Activated T-helper 1 cell treated with anti-CD3 and anti-CD28 coated beads, Interleukin-2, amount 50 U/mL, for 16 hours (primary cell): Measurements from ENCODE around the gene BFSP2.
"Not testable (repeated sequence)": the region's sequence is repeated elsewhere in the genome, so short reads cannot be mapped to it uniquely, and the experiment has no call there.

Experiments
- DNase-seq, 2 donors: peaks; one replicate each; pipeline ENCODE4 v3.0.0-alpha.2; 2020; ENCODE audit warnings: low read depth in 1 of 2, low spot score in 1 of 2

BFSP2 gene

GRCh38 chr3:133455281-133455680 lies 55.4 kb downstream of the BFSP2 start:
- DNase-seq = no peak

- DNase-seq = no peak
These were observed 56.1 kb downstream of the BFSP2 start for GRCh38 chr3:133455960-133456359.

DNA sequence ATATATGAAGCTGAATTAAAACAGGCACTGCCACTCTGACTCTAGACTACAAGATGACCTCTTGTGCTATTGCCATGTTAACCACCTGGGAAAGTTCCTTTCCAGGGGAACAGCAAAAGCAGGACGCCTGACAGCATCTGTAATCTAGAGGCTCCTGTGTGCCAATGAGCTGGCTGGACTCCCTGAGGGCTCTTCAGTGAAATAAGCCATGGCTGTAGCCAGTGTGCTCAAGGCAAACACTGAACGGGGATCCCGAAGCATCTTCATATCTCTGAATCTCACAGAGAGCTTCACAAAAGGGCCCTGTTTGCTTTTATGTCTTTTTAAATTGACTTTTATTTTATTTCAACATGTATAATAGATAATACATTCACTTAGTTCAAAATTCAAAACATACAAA lies 57.2 kb downstream of the BFSP2 start:
- DNase-seq = no peak

- DNase-seq = no peak
These were observed 57.7 kb downstream of the BFSP2 start for GRCh38 chr3:133457465-133458067.

- DNase-seq = no peak
These were observed 59.5 kb downstream of the BFSP2 start for GRCh38 chr3:133459400-133459799.

- no peak for DNase-seq
These were observed 61.0 kb downstream of the BFSP2 start for GRCh38 chr3:133460809-133461208.

DNA sequence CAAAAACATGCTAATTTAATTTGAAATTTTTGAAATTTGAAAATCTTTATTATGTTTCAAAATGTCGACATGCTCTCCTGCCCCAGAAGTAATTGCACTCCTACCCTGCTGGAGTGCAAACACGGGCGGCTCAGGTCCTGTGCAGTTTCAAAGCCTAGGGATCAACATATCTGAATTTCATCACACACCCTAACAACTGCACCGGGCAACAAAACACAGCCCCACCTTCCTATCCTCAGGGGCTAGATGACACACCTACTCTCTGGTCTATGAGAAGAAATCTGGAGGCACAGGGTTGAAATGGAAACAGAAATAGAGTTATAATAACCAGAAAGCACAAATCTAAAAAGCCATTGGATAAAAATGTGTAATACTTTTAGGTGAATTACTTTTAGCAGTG lies 61.4 kb downstream of the BFSP2 start:
- DNase-seq = no peak

DNA sequence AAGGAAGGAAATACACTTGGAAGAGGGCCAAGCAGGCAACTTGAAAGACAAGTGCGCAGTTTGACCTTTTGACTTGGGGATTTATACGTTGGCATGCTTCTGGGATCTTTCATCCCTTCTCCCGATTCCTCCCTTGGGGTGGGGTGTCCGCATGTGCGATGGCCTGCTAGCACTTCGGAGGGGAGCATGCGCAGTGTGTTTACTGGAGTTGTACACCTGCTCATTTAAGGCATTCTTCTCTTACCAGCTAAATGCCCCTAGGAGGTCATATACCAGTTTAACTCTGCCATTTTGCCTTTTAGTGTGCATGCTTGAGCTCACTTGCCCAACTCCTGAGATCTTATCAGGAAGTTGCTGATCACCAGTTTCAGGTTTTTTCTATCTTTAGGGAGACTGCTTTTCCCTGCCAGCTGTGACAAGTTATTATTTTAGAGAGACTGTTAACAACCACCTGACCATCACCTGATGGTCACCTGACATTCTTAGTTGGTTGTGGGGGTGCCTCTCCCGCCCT lies 63.5 kb downstream of the BFSP2 start:
- no peak for DNase-seq

- DNase-seq = no peak
These were observed 64.7 kb downstream of the BFSP2 start for GRCh38 chr3:133464573-133464972.

DNA sequence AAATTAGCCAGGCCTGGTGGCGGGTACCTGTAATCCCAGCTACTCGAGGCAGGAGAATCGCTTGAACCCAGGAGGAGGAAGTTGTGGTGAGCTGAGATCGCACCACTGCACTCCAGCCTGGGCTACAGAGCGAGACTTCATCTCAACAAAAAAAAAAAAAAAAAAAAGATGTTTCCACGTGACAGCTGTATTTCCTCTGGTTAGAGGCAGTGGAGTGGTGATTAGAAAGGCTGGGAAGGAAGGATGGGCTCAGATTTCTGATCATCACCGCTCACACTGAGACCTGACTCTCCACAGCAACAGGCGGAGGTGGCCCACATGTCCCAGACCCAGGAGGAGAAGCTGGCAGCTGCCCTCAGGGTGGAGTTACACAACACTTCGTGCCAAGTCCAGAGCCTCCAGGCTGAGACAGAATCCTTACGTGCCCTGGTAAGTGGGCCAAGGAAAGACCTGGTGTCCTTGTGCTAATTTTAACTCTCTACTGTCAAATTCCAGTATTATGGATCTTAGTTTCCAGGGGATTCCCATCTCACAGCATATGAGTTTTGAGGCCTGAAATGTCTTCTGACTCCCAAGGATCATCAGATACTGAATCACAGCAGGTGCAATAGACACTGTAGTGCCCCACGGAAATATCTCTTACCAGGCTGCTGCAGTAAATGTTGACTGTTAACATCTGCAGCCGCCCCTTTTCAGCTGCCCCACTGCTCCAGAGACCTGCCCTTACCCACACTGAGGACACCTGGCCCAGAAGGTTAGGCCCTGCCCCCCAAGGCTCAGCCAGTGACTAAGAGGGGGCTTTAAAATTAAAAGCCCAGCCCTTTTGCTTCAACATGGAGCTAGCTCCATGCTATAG lies 66.9 kb downstream of the BFSP2 start:
- no peak for DNase-seq

DNA sequence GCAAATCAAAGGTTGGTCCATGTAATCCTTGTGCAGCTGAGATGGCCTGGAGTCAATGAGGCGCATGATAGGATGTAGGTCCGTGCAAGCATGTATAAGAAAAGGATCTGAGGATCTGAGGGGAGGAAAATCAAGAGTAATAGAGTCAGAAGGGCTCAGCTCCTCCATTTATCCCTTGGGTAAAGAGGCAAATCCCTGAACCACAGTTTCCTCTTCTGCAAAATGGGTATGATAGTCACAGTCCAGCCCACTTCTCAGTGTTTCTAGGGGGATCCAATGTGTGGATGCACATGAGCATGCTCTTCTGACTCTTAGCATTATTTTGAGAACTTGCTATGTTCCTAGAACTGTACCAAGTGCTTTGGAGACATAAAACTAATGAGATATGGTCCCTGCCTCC lies 67.9 kb downstream of the BFSP2 start:
- no peak for DNase-seq

DNA sequence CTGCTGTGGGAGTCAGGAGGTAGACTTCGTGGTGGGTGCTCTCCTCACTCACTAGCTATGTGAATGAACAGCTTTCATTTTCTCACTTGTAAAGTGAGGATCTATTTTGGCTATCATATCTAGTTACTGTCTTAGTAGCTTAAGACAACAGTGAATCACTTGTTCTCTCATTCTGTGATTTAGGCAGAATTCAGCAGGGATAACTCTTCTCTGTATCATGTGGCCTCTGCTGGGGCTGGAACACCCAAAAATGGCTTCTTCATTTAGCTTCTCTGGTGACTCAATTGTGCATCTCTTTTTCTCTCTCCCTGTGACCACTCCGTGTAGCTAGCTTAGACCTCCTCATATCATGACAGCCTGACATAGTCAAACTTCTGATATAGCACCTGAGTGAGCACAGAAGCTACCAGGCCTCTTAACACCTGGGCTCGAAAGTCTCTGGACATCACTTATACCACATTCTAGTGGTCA lies 68.4 kb downstream of the BFSP2 start:
- DNase-seq = no peak

DNA sequence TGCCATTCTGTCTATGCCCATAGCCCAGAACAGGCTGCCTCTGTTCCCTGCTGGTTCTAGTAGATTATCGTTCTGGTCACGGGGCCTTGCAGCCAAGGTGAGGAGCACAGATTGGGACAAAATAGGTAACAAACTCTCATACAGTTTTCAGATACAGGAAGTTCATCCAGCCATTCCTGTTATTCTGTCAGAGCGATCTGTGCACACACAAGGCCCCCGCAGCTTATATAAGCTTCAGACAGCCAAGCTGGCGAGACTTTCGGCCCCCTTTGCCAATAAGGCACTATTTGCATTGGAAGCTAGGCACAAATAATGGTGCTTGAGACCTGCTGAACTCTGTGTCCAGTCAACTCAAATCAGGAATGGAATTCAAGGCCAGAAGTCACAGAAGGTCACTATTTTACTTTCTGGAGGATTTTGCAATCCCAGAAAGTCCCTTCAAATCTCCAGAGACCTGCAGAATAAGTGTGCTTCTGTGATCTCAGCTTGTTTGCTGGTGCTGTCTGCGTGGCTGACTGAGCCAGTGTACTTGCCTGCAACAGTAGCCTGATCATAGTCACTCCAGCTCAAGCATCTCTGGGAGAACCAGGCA lies 69.4 kb downstream of the BFSP2 start:
- no peak for DNase-seq

DNA sequence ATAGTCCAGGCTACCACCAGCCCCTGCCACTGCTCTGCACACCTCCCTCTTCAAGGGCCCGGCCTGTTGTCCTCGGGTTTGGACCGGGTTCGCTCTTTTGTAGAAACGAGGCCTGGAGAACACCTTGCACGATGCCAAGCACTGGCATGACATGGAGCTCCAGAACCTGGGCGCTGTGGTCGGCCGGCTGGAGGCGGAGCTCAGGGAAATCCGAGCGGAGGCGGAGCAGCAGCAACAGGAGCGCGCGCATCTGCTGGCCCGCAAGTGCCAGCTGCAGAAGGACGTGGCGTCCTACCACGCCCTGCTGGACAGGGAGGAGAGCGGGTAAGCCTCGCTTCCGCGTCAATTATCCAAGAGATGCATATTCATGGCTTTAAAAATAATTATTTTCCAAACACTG lies 72.4 kb downstream of the BFSP2 start:
- DNase-seq = no peak

- no peak for DNase-seq
These were observed 73.0 kb downstream of the BFSP2 start for GRCh38 chr3:133472889-133473288.

DNA sequence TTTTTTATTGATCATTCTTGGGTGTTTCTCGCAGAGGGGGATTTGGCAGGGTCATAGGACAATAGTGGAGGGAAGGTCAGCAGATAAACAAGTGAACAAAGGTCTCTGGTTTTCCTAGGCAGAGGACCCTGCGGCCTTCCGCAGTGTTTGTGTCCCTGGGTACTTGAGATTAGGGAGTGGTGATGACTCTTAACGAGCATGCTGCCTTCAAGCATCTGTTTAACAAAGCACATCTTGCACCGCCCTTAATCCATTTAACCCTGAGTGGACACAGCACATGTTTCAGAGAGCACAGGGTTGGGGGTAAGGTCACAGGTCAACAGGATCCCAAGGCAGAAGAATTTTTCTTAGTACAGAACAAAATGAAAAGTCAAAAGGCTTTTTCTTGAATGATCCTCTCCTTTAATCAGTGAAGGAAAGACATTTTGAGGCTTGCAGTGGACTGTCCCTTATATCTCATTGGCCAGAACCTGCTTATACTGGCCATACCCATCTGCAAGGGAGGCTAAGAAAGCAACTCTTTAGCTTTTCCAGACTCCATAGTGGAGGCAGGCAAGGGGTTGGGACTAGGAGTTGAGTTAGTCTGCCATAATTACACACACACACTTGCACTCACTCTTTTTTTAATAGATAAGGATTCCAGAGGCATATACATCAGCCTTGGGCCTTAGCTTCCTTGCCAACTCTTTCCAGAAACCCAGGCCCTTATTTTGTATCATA lies 73.8 kb downstream of the BFSP2 start:
- not testable (repeated sequence) for DNase-seq

DNA sequence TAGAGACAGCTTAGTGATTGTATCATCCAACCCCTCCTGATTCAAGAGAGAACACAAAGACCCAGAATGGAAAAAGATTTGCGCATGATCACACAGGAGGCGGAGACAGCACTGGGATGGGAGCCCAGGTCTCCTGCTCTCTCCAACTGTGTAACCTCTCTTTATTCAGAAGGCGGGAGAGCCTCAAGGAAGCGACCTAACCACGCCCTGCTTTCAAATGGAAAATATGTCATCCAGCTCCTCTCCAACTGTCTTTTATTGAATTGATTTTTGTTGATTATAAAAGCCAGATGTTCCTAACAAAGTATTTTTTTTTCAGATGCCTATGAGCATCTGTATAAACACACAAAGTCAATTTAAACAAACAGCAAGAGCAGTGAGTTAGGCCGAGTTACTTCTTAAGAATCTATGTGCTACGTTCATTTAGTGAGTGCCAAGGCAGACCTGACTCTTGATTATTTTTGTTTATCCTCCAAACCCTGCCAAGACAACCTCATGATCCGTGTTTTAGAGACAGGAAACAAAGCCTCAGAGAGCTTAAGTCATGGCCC lies 74.5 kb downstream of the BFSP2 start:
- no peak for DNase-seq

DNA sequence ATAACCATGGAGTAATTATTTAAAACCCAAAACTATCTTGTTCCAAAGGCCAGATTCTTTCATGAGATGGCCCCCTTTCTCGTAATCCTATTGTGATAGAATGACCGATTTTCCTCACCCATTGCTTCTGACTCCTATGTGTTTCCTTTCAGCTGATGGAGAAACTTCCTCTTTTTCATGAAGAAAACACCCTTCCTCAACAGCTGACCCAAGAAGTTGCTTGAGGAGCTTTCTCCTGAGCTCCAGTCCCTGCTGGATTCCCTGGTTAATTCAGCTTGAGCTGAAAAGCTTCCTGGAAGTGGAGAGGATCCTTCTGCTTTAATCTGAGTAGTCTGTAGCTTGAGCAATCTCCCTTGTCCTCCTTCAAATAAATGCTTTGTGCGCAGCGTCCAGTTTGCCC lies 75.0 kb downstream of the BFSP2 start:
- no peak for DNase-seq

GRCh38 chr3:133475245-133476010 lies 75.6 kb downstream of the BFSP2 start:
- no peak for DNase-seq

DNA sequence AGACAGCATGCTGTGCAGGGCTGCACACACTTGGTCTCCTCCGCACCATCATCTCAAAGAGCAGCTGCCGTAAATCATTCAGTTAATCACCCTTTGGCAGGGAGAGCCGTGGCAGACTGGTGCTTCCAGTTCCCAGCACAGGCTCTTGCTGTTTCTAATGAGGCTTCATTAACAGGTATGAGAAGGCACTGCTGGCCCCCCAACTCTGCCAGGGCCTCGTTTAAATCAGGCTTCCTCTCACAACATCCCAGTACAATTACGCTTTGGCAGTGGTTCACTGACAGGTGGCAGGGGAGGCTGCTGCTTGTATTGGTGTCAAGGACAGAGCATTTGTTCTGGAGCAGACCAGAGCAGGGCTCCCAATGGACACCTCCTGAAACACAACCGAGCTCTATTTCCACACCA lies 77.1 kb downstream of the BFSP2 start:
- DNase-seq = no peak
